Measurements from ENCODE around the gene PDZRN3. TPM values are rescaled to one million over a fixed set of nuclear protein-coding genes. Genes with fewer than 3 reads are reported as not detected.

PDZRN3 gene
- total and polyA plus RNA-seq, 2 donors (not counting 1 experiment from before 2014, with no cell fraction given): 14.6 to 56.3 TPM

DNA sequence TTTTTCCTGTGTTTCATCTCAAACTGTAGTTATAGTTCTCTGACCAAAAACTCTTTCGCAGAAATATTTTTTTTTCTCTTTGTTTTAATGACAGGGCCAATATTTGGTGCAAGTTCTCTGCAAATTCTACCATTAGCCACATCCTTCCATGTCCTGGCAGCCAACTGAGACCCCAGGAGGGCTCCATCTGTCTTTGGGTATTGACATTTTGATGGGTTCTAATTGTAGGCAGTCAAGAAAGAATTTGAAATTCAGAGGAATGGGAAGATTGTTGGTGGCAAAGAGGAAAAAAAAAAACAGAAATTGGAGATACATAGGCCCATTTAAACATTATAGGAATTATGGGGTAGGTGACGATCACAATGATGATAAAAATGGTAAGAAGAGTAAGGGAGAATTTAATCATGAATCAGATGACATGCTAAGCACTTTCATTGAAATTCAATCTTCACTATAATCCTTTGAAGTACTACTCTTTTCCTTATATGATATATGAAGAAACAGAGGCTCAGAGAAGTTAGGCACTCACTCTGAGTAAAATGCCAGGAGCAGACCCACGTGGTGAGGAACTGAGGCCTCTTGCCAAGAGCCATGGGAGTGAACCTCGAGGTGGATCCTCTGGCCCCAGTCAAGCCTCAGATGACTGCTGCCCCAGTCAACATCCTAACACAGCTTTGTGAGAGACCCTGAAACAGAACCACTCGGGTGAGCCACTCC lies 151.4 kb downstream of the PDZRN3 start:
- Histone ChIP-seq H3K4me2 (ENCODE audit: extremely low read depth, insufficient read depth, low read length) (no peak overlapping the region), H2AFZ (ENCODE audit: low read length) (no peak overlapping the region), H3K4me1 (ENCODE audit: control insufficient read depth, extremely low read depth, insufficient read depth, low read length) (no peaks in the 10 kb centered on the region), H3K27ac (ENCODE audit: insufficient read depth, low read length) (no peak overlapping the region), H3K36me3 (ENCODE audit: control insufficient read depth, insufficient read depth, low read length) (no peaks in the 10 kb centered on the region), H3K4me3 (replicated peaks in 1 of 4; ENCODE audit: control extremely low read depth in 1 of 4, insufficient read depth in 1 of 4, low read depth in 3 of 4, low read length in 4 of 4) (no peak overlapping the region), H4K20me1 (ENCODE audit: control insufficient read depth, extremely low read depth, insufficient read depth, low read length) (peaks cover 1% of the 10 kb centered on the region), H3K27me3 (ENCODE audit: control insufficient read depth, insufficient read depth, low read length) (no peaks in the 10 kb centered on the region), H3K79me2 (ENCODE audit: control insufficient read depth, insufficient read depth, low read length) (no peaks in the 10 kb centered on the region), H3K9me3 (ENCODE audit: control insufficient read depth, insufficient read depth, low read depth, low read length) (no peaks in the 10 kb centered on the region), H3K9ac (ENCODE audit: insufficient read depth, low read length) (no peak overlapping the region)
- TF ChIP-seq EZH2 (IDR thresholded peaks at IDR 0.05; ENCODE audit: low read length, missing control alignments): no peak
- TF ChIP-seq, protein P1, sequence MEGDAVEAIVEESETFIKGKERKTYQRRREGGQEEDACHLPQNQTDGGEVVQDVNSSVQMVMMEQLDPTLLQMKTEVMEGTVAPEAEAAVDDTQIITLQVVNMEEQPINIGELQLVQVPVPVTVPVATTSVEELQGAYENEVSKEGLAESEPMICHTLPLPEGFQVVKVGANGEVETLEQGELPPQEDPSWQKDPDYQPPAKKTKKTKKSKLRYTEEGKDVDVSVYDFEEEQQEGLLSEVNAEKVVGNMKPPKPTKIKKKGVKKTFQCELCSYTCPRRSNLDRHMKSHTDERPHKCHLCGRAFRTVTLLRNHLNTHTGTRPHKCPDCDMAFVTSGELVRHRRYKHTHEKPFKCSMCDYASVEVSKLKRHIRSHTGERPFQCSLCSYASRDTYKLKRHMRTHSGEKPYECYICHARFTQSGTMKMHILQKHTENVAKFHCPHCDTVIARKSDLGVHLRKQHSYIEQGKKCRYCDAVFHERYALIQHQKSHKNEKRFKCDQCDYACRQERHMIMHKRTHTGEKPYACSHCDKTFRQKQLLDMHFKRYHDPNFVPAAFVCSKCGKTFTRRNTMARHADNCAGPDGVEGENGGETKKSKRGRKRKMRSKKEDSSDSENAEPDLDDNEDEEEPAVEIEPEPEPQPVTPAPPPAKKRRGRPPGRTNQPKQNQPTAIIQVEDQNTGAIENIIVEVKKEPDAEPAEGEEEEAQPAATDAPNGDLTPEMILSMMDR (conservative IDR thresholded peaks at IDR 0.05 in 1 of 2, IDR thresholded peaks at IDR 0.05 in 1 of 2; ENCODE audit: low read depth in 1 of 2, low read length in 2 of 2): no peak
- DNase-seq (ENCODE audit: low read depth in 2 of 2): no peak

DNA sequence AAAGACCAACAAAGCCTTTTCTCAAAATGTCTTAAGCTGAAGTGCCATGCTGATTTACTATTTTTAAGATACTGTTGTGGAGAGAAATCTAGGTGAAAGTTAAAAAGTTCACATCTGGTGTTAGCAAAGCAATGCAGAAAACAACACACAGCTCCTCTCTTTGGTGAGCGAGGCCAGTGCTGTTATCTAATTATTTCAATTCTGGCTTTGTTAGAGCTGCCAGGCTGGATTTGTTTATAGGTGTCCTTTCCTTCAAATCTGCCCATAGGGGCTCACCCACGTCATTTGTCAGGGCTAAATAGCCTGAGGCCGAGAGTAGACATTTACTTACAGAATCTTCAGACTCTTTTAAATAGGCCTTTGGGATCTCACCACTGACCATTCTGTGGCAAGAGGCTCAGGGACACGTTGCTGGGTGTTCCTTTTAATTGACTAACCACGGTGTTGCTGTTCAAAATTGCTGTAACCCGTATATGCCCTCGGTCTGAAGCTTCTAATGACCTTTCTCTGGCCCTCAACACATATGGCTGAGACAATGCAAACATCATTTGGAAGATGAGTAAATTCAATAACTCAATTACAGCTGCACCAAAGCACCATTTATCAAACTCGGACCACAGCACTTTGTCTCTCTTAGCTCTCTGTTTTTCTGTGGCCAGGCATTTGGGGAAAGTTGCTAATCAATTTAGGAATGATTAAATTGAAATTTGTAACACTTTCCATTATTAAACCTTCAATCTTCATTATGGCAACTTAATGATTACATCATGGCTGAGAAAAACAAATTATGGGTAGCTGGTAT lies 152.6 kb downstream of the PDZRN3 start:
- Histone ChIP-seq H2AFZ (ENCODE audit: low read length) (no peak overlapping the region), H4K20me1 (ENCODE audit: control insufficient read depth, extremely low read depth, insufficient read depth, low read length) (peaks cover 1% of the 10 kb centered on the region), H3K9me3 (ENCODE audit: control insufficient read depth, insufficient read depth, low read depth, low read length) (no peaks in the 10 kb centered on the region), H3K4me1 (ENCODE audit: control insufficient read depth, extremely low read depth, insufficient read depth, low read length) (no peaks in the 10 kb centered on the region), H3K4me2 (ENCODE audit: extremely low read depth, insufficient read depth, low read length) (no peak overlapping the region), H3K27ac (ENCODE audit: insufficient read depth, low read length) (no peak overlapping the region), H3K4me3 (replicated peaks in 1 of 4; ENCODE audit: control extremely low read depth in 1 of 4, insufficient read depth in 1 of 4, low read depth in 3 of 4, low read length in 4 of 4) (no peak overlapping the region), H3K36me3 (ENCODE audit: control insufficient read depth, insufficient read depth, low read length) (no peaks in the 10 kb centered on the region), H3K9ac (ENCODE audit: insufficient read depth, low read length) (no peak overlapping the region), H3K27me3 (ENCODE audit: control insufficient read depth, insufficient read depth, low read length) (no peaks in the 10 kb centered on the region), H3K79me2 (ENCODE audit: control insufficient read depth, insufficient read depth, low read length) (no peaks in the 10 kb centered on the region)
- TF ChIP-seq EZH2 (IDR thresholded peaks at IDR 0.05; ENCODE audit: low read length, missing control alignments): no peak
- TF ChIP-seq, protein P1 (conservative IDR thresholded peaks at IDR 0.05 in 1 of 2, IDR thresholded peaks at IDR 0.05 in 1 of 2; ENCODE audit: low read depth in 1 of 2, low read length in 2 of 2): no peak
- no peak for DNase-seq (ENCODE audit: low read depth in 2 of 2)

DNA sequence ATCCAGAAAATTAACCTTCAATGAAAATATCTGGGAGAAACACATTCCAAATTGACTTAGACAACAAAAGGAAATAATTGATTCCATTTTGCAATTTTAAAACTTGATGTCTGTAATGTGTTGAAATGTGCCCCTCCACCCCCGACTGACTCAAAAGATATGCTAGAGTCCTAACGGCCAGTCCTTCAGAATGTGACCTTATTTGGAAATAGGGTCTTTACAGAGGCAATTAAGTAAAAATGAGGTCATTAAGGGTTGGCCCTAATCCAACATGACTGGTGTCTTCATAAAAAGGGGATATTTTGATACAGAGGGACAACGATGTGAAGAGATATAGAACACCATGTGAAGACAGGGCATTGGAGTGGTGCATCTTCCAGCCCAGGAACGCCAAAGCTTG lies 153.9 kb downstream of the PDZRN3 start:
- TF ChIP-seq, protein P1 (conservative IDR thresholded peaks at IDR 0.05 in 1 of 2, IDR thresholded peaks at IDR 0.05 in 1 of 2; ENCODE audit: low read depth in 1 of 2, low read length in 2 of 2): no peak
- no peak for TF ChIP-seq EZH2 (IDR thresholded peaks at IDR 0.05; ENCODE audit: low read length, missing control alignments)

More for the DNA sequence above, 153.9 kb downstream of the PDZRN3 start:
- H4K20me1 ChIP-seq (ENCODE audit: control insufficient read depth, extremely low read depth, insufficient read depth, low read length): no peaks in the 10 kb centered on the region
- H3K9ac ChIP-seq (ENCODE audit: insufficient read depth, low read length): no peak overlapping the region
- H3K27ac ChIP-seq (ENCODE audit: insufficient read depth, low read length): no peak overlapping the region
- H3K4me1 ChIP-seq (ENCODE audit: control insufficient read depth, extremely low read depth, insufficient read depth, low read length): no peaks in the 10 kb centered on the region
- no peaks in the 10 kb centered on the region for H3K36me3 ChIP-seq (ENCODE audit: control insufficient read depth, insufficient read depth, low read length)
- H3K4me2 ChIP-seq (ENCODE audit: extremely low read depth, insufficient read depth, low read length): no peak overlapping the region
- H2AFZ ChIP-seq (ENCODE audit: low read length): no peak overlapping the region
- H3K4me3 ChIP-seq (replicated peaks in 1 of 4; ENCODE audit: control extremely low read depth in 1 of 4, insufficient read depth in 1 of 4, low read depth in 3 of 4, low read length in 4 of 4): no peak overlapping the region
- no peak for DNase-seq (ENCODE audit: low read depth in 2 of 2)
- H3K27me3 ChIP-seq (ENCODE audit: control insufficient read depth, insufficient read depth, low read length): no peaks in the 10 kb centered on the region
- no peaks in the 10 kb centered on the region for H3K9me3 ChIP-seq (ENCODE audit: control insufficient read depth, insufficient read depth, low read depth, low read length)
- no peaks in the 10 kb centered on the region for H3K79me2 ChIP-seq (ENCODE audit: control insufficient read depth, insufficient read depth, low read length)

All from fibroblast of lung (primary cell).